Thyroid gland (tissue), 4 donors: ENCODE results near the gene PARD3B.
A peak's percentile ranks its signal among the peaks of the same experiment; 100 is the strongest.

Experiments used
- CTCF ChIP-seq, 6 experiments: fragments of 200-600 bp in 3 of 6; fragments of 450-650 bp in 3 of 6; sonication (generic) in 3 of 6; IDR thresholded peaks; one replicate each; pipeline ENCODE4 v1.5.1; 2016 to 2019; ENCODE audit warnings: antibody characterized with exemption in 6 of 6, mild to moderate bottlenecking in 2 of 6, inconsistent platforms in 1 of 6, moderate library complexity in 1 of 6
- POLR2A ChIP-seq, 2 donors: fragments of 450-650 bp; IDR thresholded peaks; one replicate each; pipeline ENCODE4 v1.6.1; 2017; ENCODE audit warnings: antibody characterized with exemption in 2 of 2, mild to moderate bottlenecking in 2 of 2, moderate library complexity in 1 of 2

- peak in 3 of 6 experiments; percentile 20 to 25 (median 20) for TF ChIP-seq CTCF (IDR thresholded peaks at IDR 0.05)
- TF ChIP-seq POLR2A (IDR thresholded peaks at IDR 0.05): no peak
Measured at GRCh38 chr2:205047273-205047839, 502.1 kb downstream of the PARD3B start.
